DND-41 (cell line): ENCODE measurements around the gene GRPEL1.

ENCODE experiments used
- CTCF ChIP-seq: IDR thresholded peaks from 2 replicates; pipeline ENCODE4 v1.5.1; 2012; ENCODE audit warnings: borderline replicate concordance, low read length, moderate library complexity, mild to moderate bottlenecking; ENCODE audit not compliant: poor library complexity, severe bottlenecking; ENCODE audit errors: extremely low read depth
- EZH2 ChIP-seq: IDR thresholded peaks from 3 replicates; pipeline ENCODE4 v1.6.1; 2012; ENCODE audit warnings: borderline replicate concordance, low read depth, mild to moderate bottlenecking, moderate library complexity, low read length, inconsistent platforms; ENCODE audit not compliant: severe bottlenecking

- TF ChIP-seq CTCF (no peak), EZH2 (no peak)
Measured at GRCh38 chr4:7013175-7013574, 54.7 kb downstream of the GRPEL1 start.
